ENCODE measurements around the gene PRKAR2A. TPM values are rescaled to one million over a fixed set of nuclear protein-coding genes. Genes with fewer than 3 reads are reported as not detected.
"Not testable (repeated sequence)": the region's sequence is repeated elsewhere in the genome, so short reads cannot be mapped to it uniquely, and the experiment has no call there.

Gene PRKAR2A
- total RNA-seq, 1 donor from 2014 or later, result 23.8 TPM

DNA sequence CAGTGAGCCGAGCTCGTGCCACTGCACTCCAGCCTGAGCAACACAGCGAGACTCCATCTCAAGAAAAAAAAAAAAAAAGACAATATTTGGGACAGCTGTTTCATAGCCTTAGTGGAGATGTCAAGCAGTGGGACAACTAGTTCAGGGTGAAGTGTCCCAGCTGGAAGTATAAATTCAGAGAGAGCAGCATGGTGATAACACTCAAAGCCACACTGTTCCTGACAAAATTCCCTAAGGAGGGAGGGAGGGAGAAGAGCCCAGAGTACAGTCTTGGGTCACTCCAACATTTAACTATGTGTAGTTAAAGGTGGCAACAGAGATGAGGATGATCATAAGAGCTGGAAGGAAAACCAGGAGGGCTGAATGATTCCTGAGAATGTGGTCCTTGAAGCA is 109.5 kb downstream of the PRKAR2A start:
- no peaks in the 10 kb centered on the region for H3K36me3 ChIP-seq
- H3K4me3 ChIP-seq, result no peak overlapping the region
- intact Hi-C loops (cut with DNase I), result loop anchor here (2.0 kb wide), 1 partner anchor 15 kb away; no protein-coding TSS in a partner anchor
- peaks cover 56% of the 10 kb centered on the region for H3K4me1 ChIP-seq
- H3K27me3 ChIP-seq, result no peaks in the 10 kb centered on the region
- no peak for DNase-seq (ENCODE audit: extremely low spot score in 2 of 2)
- TF ChIP-seq, protein P1, sequence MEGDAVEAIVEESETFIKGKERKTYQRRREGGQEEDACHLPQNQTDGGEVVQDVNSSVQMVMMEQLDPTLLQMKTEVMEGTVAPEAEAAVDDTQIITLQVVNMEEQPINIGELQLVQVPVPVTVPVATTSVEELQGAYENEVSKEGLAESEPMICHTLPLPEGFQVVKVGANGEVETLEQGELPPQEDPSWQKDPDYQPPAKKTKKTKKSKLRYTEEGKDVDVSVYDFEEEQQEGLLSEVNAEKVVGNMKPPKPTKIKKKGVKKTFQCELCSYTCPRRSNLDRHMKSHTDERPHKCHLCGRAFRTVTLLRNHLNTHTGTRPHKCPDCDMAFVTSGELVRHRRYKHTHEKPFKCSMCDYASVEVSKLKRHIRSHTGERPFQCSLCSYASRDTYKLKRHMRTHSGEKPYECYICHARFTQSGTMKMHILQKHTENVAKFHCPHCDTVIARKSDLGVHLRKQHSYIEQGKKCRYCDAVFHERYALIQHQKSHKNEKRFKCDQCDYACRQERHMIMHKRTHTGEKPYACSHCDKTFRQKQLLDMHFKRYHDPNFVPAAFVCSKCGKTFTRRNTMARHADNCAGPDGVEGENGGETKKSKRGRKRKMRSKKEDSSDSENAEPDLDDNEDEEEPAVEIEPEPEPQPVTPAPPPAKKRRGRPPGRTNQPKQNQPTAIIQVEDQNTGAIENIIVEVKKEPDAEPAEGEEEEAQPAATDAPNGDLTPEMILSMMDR (IDR thresholded peaks at IDR 0.05), result no peak
- TF ChIP-seq POLR2AphosphoS5 (IDR thresholded peaks at IDR 0.05; ENCODE audit: insufficient read depth in 1 of 2, low read depth in 1 of 2), result peak in 1 of 2 donors; percentile 27
- peak overlapping the region; percentile 64 for H3K27ac ChIP-seq
- H3K9me3 ChIP-seq, result no peaks in the 10 kb centered on the region

DNA sequence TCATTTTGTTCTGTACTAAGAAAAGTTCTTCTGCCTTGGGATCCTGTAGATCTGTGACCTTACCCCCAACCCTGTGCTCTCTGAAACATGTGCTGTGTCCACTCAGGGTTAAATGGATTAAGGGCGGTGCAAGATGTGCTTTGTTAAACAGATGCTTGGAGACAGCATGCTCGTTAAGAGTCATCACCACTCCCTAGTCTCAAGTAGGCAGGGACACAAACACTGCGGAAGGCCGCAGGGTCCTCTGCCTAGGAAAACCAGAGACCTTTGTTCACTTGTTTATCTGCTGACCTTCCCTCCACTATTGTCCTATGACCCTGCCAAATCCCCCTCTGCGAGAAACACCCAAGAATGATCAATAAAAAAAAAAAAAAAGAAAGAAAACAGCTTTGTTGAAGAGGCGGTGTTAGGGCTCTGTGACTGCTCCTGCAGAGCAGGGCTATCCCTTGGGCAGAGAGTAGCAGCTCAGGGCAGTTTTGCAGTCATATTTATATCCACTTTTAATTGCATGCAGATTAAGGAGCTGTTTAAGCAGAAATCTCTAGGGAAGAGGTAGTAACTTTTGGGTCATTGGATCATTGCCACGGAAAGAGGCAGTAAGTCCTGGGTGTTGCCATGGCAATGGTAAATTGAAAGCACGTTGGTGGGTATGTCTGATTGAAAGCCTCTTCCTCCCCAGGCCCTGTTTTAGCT is 112.5 kb downstream of the PRKAR2A start:
- intact Hi-C loops (cut with DNase I); H3K36me3 ChIP-seq; H3K4me3 ChIP-seq; H3K9me3 ChIP-seq; DNase-seq (ENCODE audit: extremely low spot score in 2 of 2); H3K27me3 ChIP-seq: not testable (repeated sequence)
- TF ChIP-seq POLR2AphosphoS5 (IDR thresholded peaks at IDR 0.05; ENCODE audit: insufficient read depth in 1 of 2, low read depth in 1 of 2), result peak in 1 of 2 donors; percentile 49
- peaks cover 45% of the 10 kb centered on the region for H3K4me1 ChIP-seq
- H3K27ac ChIP-seq, result peak overlapping the region; percentile 6

DNA sequence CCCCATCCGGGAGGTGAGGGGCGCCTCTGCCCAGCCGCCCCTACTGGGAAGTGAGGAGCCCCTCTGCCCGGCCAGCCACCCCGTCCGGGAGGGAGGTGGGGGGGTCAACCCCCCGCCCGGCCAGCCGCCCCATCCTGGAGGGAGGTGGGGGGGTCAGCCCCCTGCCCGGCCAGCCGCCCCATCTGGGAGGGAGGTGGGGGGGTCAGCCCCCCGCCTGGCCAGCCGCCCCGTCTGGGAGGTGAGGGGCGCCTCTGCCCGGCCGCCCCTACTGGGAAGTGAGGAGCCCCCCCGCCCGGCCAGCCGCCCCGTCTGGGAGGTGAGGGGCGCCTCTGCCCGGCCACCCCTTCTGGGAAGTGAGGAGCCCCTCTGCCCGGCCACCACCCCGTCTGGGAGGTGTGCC is 113.1 kb downstream of the PRKAR2A start:
- H3K27me3 ChIP-seq; DNase-seq (ENCODE audit: extremely low spot score in 2 of 2); H3K9me3 ChIP-seq; intact Hi-C loops (cut with DNase I); H3K27ac ChIP-seq; H3K36me3 ChIP-seq: not testable (repeated sequence)
- Histone ChIP-seq H3K4me1 (peaks cover 39% of the 10 kb centered on the region), H3K4me3 (peak overlapping the region in 1 of 2 donors; percentile 16)

DNA sequence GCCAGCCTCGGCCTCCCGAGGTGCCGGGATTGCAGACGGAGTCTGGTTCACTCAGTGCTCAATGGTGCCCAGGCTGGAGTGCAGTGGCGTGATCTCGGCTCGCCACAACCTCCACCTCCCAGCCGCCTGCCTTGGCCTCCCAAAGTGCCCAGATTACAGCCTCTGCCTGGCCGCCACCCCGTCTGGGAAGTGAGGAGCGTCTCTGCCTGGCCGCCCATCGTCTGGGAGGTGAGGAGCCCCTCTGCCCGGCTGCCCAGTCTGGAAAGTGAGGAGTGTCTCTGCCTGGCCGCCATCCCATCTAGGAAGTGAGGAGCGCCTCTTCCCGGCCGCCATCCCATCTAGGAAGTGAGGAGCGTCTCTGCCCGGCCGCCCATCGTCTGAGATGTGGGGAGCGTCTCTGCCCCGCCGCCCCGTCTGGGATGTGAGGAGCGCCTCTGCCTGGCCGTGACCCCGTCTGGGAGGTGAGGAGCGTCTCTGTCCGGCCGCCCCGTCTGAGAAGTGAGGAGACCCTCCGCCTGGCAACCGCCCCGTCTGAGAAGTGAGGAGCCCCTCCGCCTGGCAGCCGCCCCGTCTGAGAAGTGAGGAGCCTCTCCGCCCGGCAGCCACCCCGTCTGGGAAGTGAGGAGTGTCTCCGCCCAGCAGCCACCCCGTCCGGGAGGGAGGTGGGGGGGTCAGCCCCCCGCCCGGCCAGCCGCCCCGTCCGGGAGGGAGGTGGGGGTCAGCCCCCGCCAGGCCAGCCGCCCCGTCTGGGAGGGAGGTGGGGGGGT is 113.7 kb downstream of the PRKAR2A start:
- H3K4me3 ChIP-seq; H3K9me3 ChIP-seq; intact Hi-C loops (cut with DNase I); DNase-seq (ENCODE audit: extremely low spot score in 2 of 2); H3K27me3 ChIP-seq; H3K36me3 ChIP-seq; H3K27ac ChIP-seq: not testable (repeated sequence)
- peaks cover 33% of the 10 kb centered on the region for H3K4me1 ChIP-seq

DNA sequence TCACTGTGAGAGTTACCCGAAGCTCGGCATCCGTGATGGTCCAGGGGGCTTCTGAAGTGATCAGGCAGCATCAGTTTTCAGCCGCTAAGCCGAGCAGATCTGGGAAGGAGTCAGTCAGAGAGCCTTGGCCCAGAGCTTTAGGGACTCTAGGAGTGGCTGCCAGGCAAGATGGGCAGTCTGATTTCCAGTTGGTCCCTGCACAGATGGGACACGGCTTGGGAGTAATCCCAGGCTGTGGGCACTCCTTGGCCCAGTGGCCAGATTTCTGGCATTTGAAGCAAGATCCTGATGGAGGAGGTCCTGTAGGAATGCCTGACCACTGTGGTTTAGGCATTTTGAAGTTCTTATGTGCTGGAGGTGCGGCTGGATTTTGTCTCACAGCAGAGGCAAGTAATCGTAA is 120.2 kb downstream of the PRKAR2A start:
- intact Hi-C loops (cut with DNase I), result no loop called here

DNA sequence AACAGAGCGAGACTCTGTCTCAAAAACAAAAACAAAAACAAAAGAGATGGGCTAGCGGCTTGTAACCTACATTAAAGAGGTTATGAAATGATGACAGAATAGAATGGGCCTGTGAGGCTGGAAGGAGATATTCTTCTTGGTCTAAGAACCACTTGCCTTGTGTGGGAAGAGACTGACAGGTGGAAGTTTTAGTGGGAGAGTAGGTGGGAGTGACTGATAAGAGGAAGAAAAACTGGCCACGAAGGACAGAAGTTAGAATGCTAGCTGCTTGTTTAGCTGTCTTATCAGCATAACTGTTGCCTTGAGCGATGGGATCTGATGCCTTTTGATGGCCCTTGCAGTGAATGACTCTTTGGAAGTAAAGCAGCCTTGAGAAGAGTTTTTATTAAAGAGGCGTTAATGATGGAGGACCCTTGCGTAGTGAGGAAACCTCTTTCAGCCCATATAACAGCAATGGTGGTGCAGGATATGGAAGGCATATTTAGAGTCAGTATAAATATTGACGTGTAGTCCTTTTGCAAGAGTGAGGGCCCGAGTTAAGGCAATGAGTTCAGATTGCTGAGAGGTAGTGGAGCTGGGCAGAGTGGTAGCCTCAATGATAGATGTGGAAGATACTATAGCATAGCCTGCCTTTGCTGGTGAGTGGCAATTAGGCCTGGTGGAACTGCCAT is 122.4 kb downstream of the PRKAR2A start:
- DNase-seq (ENCODE audit: extremely low spot score in 2 of 2); H3K9me3 ChIP-seq; H3K4me3 ChIP-seq; H3K4me1 ChIP-seq; H3K36me3 ChIP-seq; H3K27me3 ChIP-seq; intact Hi-C loops (cut with DNase I); H3K27ac ChIP-seq: not testable (repeated sequence)

More for the DNA sequence above, 120.2 kb downstream of the PRKAR2A start:
- Histone ChIP-seq H3K27ac (no peak overlapping the region), H3K4me3 (no peak overlapping the region), H3K4me1 (no peaks in the 10 kb centered on the region), H3K36me3 (no peaks in the 10 kb centered on the region), H3K9me3 (no peaks in the 10 kb centered on the region), H3K27me3 (no peaks in the 10 kb centered on the region)
- DNase-seq (ENCODE audit: extremely low spot score in 2 of 2), result no peak
- TF ChIP-seq POLR2AphosphoS5 (IDR thresholded peaks at IDR 0.05; ENCODE audit: insufficient read depth in 1 of 2, low read depth in 1 of 2) (no peak), POLR2A (IDR thresholded peaks at IDR 0.05) (no peak)
- TF ChIP-seq, protein P1 (IDR thresholded peaks at IDR 0.05), result no peak

DNA sequence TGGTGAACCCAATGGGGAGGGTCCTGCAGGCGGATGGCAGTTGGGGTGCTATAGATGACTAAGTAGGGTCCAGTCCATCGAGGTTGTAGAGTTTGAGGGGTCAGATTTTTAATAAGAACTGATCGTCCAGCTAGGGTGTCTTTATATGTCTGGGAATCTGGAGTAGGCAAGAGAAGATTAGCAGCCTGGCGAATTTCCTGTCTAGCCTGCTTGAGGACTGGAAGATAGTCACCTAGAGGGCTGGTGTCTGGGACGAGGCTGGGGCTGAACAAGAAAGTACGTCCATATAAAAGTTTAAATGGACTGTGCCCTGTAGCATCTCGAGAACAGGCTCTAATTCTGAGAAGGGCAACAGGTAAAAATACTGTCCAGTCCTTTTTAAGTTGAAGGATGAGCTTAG is 123.9 kb downstream of the PRKAR2A start:
- TF ChIP-seq, protein P1 (IDR thresholded peaks at IDR 0.05), result no peak
- TF ChIP-seq POLR2AphosphoS5 (IDR thresholded peaks at IDR 0.05; ENCODE audit: insufficient read depth in 1 of 2, low read depth in 1 of 2), result no peak
- TF ChIP-seq POLR2A (IDR thresholded peaks at IDR 0.05), result no peak
- Histone ChIP-seq H3K36me3 (no peaks in the 10 kb centered on the region), H3K27ac (no peak overlapping the region), H3K4me3 (no peak overlapping the region), H3K9me3 (no peaks in the 10 kb centered on the region), H3K27me3 (no peaks in the 10 kb centered on the region), H3K4me1 (no peaks in the 10 kb centered on the region)
- intact Hi-C loops (cut with DNase I), result no loop called here
- no peak for DNase-seq (ENCODE audit: extremely low spot score in 2 of 2)

DNA sequence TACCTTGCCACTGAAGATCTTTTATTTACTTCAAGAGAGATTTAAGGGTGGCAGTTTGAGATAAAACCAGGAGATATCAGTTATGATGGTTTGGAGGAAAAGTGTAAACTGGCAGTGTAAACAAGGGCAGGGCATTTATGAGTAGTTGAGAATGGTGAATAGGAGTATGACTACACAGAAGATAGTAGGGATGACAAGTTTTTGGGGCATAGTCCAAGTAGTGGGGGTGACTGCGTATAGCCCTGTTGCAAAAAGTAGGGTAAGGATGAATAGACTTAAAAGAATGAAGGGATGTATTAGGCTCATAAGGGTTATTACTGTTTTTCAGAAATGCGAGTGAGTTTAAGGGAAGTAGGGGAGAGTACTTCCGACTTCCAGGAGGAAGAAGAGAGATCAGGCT is 124.4 kb downstream of the PRKAR2A start:
- DNase-seq (ENCODE audit: extremely low spot score in 2 of 2); intact Hi-C loops (cut with DNase I); H3K27me3 ChIP-seq; H3K4me3 ChIP-seq; H3K27ac ChIP-seq; H3K9me3 ChIP-seq; H3K4me1 ChIP-seq; H3K36me3 ChIP-seq: not testable (repeated sequence)

All from vagina (tissue), 2 donors.